ACC112 (cell line): ENCODE measurements around the gene CDH6.

Experiments used
- H2AFZ ChIP-seq: fragments of 200-600 bp; sonication (generic); one replicate; pipeline ENCODE4 v1.6.0; 2017; ENCODE audit warnings: antibody characterized with exemption, low read length; ENCODE audit not compliant: unreplicated experiment
- H3K27ac ChIP-seq: fragments of 200-600 bp; sonication (generic); 2 replicates; pipeline ENCODE4 v1.5.1; 2014; ENCODE audit warnings: low read depth, mild to moderate bottlenecking, antibody characterized with exemption, low read length, moderate library complexity
- H3K27me3 ChIP-seq: fragments of 200-600 bp; sonication (generic); 2 replicates; pipeline ENCODE4 v1.6.1; 2014; ENCODE audit warnings: mild to moderate bottlenecking, antibody characterized with exemption, low read length, moderate library complexity, mixed read lengths; ENCODE audit not compliant: insufficient read depth
- H3K36me3 ChIP-seq: fragments of 200-600 bp; sonication (generic); 2 replicates; pipeline ENCODE4 v1.6.1; 2016; ENCODE audit warnings: mild to moderate bottlenecking, antibody characterized with exemption, low read length, moderate library complexity, mixed read lengths; ENCODE audit not compliant: insufficient read depth
- H3K4me1 ChIP-seq: fragments of 200-600 bp; sonication (generic); one replicate; pipeline ENCODE4 v1.6.1; 2016; ENCODE audit warnings: low read length, mixed read lengths; ENCODE audit not compliant: insufficient read depth, unreplicated experiment, control insufficient read depth
- H3K4me3 ChIP-seq: fragments of 200-600 bp; sonication (generic); 2 replicates; pipeline ENCODE4 v1.5.1; 2014; ENCODE audit warnings: mild to moderate bottlenecking, low read depth, low read length
- H3K79me2 ChIP-seq: fragments of 200-600 bp; sonication (generic); one replicate; pipeline ENCODE4 v1.6.0; 2016; ENCODE audit warnings: low read length; ENCODE audit not compliant: control insufficient read depth, unreplicated experiment, insufficient read depth

Gene CDH6

DNA sequence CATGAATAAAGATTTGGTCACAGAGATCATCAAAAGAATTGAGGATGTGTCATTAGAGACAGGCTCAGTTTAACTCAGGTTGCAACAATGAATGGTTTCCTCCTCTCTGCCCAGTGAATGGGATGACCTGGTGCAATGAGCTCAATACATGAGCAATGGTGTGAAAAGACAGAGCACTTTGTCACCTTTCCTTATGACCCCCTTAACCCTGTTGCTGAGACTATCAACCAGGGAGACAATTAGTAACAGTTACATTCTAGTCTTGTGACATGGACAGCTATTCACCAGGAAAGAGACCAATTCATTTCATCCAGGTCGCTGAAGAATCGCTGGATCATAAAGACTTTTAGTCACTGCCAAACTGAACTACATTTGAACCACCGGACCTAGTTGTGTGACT is 19.9 kb upstream of the CDH6 start:
- Histone ChIP-seq H3K27me3 (no peaks in the 10 kb centered on the region), H3K79me2 (no peaks in the 10 kb centered on the region), H3K4me1 (no peaks in the 10 kb centered on the region), H3K36me3 (no peaks in the 10 kb centered on the region), H3K4me3 (no peak overlapping the region), H2AFZ (no peak overlapping the region), H3K27ac (no peak overlapping the region)

GRCh38 chr5:31181376-31181987 is 12.0 kb upstream of the CDH6 start:
- H3K27ac ChIP-seq, result no peak overlapping the region
- no peaks in the 10 kb centered on the region for H3K36me3 ChIP-seq
- no peaks in the 10 kb centered on the region for H3K79me2 ChIP-seq
- H3K27me3 ChIP-seq, result peaks cover 12% of the 10 kb centered on the region
- no peak overlapping the region for H3K4me3 ChIP-seq
- no peak overlapping the region for H2AFZ ChIP-seq
- no peaks in the 10 kb centered on the region for H3K4me1 ChIP-seq

DNA sequence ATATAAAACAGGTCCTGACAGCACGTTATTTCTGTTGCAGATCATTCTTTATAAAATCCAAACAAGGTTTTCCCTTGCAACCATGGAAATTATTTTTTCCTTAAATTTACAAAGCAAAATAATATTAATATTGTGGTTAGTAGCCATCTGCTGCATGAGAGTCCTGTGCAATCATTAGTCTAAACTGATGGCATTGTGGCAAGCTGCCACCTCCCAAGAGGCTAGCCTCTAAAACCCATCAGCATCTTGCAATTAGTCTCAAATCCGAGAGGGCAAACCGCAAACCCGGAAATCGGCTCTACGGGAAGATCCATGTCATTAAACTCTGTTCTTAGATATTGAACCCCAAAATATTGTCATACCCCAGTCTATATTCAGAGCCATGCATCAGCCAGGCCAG is 11.3 kb upstream of the CDH6 start:
- Histone ChIP-seq H2AFZ (no peak overlapping the region), H3K4me3 (no peak overlapping the region), H3K27me3 (peaks cover 12% of the 10 kb centered on the region), H3K36me3 (no peaks in the 10 kb centered on the region), H3K27ac (no peak overlapping the region), H3K4me1 (no peaks in the 10 kb centered on the region), H3K79me2 (no peaks in the 10 kb centered on the region)

- Histone ChIP-seq H3K27me3 (peaks cover 8% of the 10 kb centered on the region; the same call in 1 of the 2 replicates), H3K4me1 (no peaks in the 10 kb centered on the region), H3K79me2 (no peaks in the 10 kb centered on the region), H2AFZ (no peak overlapping the region), H3K4me3 (no peak overlapping the region), H3K27ac (no peak overlapping the region), H3K36me3 (no peaks in the 10 kb centered on the region)
Observed at GRCh38 chr5:31185951-31186350, 7.5 kb upstream of the CDH6 start.

GRCh38 chr5:31186672-31187267 is 6.7 kb upstream of the CDH6 start:
- Histone ChIP-seq H2AFZ (no peak overlapping the region), H3K27ac (no peak overlapping the region), H3K36me3 (no peaks in the 10 kb centered on the region), H3K4me3 (no peak overlapping the region), H3K27me3 (peaks cover 11% of the 10 kb centered on the region), H3K79me2 (no peaks in the 10 kb centered on the region), H3K4me1 (no peaks in the 10 kb centered on the region)

DNA sequence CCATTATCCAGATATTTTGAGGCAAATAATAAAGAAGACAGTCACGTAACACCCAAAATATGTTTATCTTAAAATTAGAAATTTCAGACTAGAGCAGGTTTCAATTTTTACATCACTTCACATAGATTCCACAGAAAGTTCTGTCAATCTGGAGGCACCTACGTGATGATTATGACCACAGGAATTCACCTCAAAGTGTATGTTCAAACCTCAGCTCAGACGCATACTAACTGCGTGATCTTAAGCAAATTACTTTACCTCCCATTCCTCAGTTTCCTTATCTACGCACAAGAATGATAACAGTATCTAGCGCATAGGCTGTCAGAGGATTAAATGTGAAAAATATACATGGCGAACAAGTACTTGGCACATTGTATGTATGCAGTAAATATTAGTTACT is 5.9 kb upstream of the CDH6 start:
- no peaks in the 10 kb centered on the region for H3K4me1 ChIP-seq
- H3K79me2 ChIP-seq, result no peaks in the 10 kb centered on the region
- peaks cover 15% of the 10 kb centered on the region for H3K27me3 ChIP-seq
- no peak overlapping the region for H3K27ac ChIP-seq
- H3K4me3 ChIP-seq, result no peak overlapping the region
- no peak overlapping the region for H2AFZ ChIP-seq
- no peaks in the 10 kb centered on the region for H3K36me3 ChIP-seq

DNA sequence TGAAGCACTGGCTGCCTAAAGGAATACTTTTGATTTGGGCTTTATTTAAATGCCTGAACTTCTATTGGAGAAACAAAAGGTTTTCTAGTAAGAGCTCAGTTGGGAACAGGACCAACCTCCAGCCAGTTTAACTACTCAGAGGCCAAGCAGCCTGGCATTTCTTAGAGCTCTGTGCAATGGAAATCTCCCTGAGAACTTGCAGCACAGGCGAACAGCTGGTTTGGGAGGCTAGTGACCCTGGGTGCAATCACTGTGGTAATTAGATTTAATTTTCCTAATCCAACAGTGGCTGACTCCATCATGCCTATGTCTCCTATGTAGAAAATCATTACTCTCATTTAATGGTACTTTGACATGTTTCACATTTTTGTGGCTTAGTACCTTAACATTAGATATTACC is 1.0 kb upstream of the CDH6 start:
- no peak overlapping the region for H3K4me3 ChIP-seq
- peaks cover 19% of the 10 kb centered on the region for H3K27me3 ChIP-seq
- no peaks in the 10 kb centered on the region for H3K79me2 ChIP-seq
- H3K27ac ChIP-seq, result no peak overlapping the region
- no peak overlapping the region for H2AFZ ChIP-seq
- peaks cover 7% of the 10 kb centered on the region for H3K4me1 ChIP-seq
- H3K36me3 ChIP-seq, result no peaks in the 10 kb centered on the region

DNA sequence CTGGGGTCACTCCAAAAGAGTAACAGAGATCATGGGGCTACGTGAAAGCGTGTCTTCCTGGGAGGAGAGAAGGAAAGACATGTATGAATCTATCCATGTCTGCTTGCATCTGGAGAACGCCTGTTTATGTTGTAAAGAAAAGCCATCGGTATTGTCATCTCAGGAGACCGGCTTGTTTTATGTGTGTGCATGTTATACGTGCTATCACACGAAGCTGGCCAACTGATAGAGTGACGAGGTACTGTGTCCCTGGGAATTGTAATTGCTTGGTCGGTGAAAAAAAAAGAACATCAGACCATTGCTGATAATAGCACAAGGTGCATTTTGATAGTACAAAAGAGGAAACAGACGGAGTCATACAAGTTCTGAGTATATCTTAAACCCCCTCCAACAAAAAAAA is 370 bp upstream of the CDH6 start:
- H3K79me2 ChIP-seq, result no peaks in the 10 kb centered on the region
- peaks cover 13% of the 10 kb centered on the region for H3K4me1 ChIP-seq
- H3K27me3 ChIP-seq, result peaks cover 19% of the 10 kb centered on the region
- H3K4me3 ChIP-seq, result peak overlapping the region; percentile 84; the same call in 1 of the 2 replicates
- no peak overlapping the region for H2AFZ ChIP-seq
- H3K27ac ChIP-seq, result no peak overlapping the region
- no peaks in the 10 kb centered on the region for H3K36me3 ChIP-seq

DNA sequence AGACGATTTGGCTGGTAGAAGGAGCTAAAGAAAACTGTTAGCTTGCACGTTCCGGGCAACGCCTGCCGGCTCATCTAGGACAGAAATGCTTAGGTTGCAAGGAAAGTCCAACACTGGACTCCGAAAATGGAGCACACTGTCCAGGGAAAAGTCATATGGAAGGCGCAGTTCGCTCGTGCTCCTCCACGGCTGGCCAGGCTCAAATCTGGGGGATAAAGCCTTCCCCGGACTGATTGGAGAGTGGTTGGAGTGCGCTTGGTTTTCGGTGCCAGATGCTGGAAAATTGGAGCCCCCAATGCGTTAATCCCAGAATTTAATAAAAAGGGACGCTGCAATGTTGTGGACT is 955 bp downstream of the CDH6 start:
- Histone ChIP-seq H3K4me1 (peaks cover 16% of the 10 kb centered on the region), H2AFZ (peak overlapping the region; percentile 92), H3K27ac (no peak overlapping the region), H3K27me3 (peaks cover 19% of the 10 kb centered on the region), H3K4me3 (peak overlapping the region; percentile 84), H3K79me2 (no peaks in the 10 kb centered on the region), H3K36me3 (no peaks in the 10 kb centered on the region)

DNA sequence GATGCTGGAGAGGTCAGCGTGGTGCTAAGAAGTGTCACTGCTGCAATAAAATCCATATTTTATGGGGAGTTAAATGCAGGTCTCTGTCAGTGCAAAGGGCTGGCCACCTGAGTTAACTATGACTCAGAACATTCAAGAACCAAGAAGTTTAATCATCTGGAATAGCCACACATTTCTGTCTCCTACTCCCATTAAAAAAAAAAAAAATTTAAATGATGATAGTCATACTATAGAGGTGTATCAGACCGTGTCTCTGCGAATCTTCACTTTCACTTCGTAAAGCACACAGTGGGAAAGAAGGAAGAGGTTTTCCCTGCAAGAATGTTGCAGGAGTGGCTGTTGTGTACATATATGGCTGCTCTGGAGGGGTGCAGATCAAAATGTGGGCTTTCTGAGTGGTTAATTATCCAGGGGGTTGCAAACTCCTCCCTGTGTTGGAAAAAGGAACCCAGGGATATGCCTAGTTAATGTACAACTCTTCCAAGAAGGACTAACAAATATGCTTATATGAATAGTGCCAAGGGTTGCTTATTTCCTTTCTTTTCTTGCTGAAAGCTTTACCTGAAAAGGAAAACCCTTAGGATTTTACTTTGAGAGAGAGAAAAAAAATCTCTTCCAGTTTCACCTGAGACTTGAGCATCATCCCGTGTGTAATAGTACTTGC is 1.5 kb downstream of the CDH6 start:
- Histone ChIP-seq H3K4me1 (peaks cover 16% of the 10 kb centered on the region), H3K79me2 (no peaks in the 10 kb centered on the region), H3K27me3 (peaks cover 19% of the 10 kb centered on the region), H3K36me3 (no peaks in the 10 kb centered on the region), H3K27ac (no peak overlapping the region), H2AFZ (peak overlapping the region; percentile 92), H3K4me3 (peak overlapping the region; percentile 84)

DNA sequence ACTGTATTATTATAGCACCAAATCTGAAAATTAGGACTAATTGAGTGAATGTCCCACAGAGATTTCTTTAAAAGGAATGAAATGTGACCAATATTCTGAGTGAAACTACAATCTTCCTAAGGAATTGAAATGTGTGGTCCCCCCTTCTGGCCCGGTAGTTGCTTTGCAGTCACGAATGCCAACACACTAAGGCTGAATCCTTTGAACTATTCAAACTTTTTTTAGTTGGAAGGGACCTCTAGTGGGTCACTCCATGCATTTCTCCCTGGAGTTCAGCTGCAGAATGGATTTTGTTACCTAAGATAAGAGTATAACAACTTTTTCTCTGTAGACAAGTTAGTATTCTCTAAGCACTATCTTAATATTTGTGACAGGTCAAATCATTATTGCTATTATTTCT is 2.8 kb downstream of the CDH6 start:
- Histone ChIP-seq H3K36me3 (no peaks in the 10 kb centered on the region), H3K27ac (no peak overlapping the region), H3K4me1 (peaks cover 16% of the 10 kb centered on the region), H3K27me3 (peaks cover 19% of the 10 kb centered on the region), H3K4me3 (no peak overlapping the region), H3K79me2 (no peaks in the 10 kb centered on the region), H2AFZ (no peak overlapping the region)
